ENCODE measurements around the gene AMN.

DNA sequence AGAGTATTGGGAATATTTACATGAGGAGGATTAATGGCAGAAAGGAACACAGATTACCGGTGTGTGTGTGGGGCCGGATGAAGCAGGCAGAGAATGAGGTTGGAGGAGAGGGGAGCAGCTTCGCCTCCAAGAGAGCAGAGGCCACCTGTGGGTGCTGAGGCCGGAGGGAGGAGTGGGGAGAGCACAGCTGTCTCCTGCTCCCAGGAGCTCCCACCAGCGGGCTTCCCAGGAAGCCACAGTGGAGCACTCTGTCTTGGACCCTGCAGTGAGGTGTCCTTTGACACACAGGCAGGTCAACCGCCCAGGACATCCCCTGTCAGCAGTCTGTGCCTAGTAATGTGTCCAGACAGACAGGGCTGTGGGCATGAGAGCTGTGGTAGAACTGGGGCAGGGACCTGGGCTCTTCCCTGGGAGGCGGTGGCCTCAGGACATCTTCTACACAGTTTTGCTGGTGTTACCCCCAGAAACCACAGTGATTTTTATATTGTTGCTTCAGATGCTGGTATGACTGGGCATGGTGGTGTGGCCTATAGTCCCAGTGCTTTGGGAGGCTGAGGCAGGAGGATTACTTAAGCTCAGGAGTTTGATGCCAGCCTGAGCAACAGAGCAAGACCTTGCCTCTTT lies 18.5 kb upstream of the AMN start:
- TF ChIP-seq, protein P1, sequence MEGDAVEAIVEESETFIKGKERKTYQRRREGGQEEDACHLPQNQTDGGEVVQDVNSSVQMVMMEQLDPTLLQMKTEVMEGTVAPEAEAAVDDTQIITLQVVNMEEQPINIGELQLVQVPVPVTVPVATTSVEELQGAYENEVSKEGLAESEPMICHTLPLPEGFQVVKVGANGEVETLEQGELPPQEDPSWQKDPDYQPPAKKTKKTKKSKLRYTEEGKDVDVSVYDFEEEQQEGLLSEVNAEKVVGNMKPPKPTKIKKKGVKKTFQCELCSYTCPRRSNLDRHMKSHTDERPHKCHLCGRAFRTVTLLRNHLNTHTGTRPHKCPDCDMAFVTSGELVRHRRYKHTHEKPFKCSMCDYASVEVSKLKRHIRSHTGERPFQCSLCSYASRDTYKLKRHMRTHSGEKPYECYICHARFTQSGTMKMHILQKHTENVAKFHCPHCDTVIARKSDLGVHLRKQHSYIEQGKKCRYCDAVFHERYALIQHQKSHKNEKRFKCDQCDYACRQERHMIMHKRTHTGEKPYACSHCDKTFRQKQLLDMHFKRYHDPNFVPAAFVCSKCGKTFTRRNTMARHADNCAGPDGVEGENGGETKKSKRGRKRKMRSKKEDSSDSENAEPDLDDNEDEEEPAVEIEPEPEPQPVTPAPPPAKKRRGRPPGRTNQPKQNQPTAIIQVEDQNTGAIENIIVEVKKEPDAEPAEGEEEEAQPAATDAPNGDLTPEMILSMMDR (IDR thresholded peaks at IDR 0.05) = no peak
- TF ChIP-seq POLR2A (IDR thresholded peaks at IDR 0.05) = no peak
